Activated CD4-positive, alpha-beta T cell treated with anti-CD3 and anti-CD28 coated beads for 36 hours (primary cell): ENCODE data around the gene BACH2. TPM values are rescaled to one million over a fixed set of nuclear protein-coding genes. Genes with fewer than 3 reads are reported as not detected.
"Not testable (repeated sequence)": the region's sequence is repeated elsewhere in the genome, so short reads cannot be mapped to it uniquely, and the experiment has no call there.

Experiments
- ATAC-seq: fragments of 200-7000 bp; cut with Tn5 transposase; one replicate; pipeline ENCODE4 v1.10.0; 2021; ENCODE audit warnings: mild to moderate bottlenecking, moderate library complexity
- CTCF ChIA-PET: fragments of 350-600 bp; sonication (Branson Sonifier 250); formaldehyde crosslinking; loops from one replicate; lab custom pipeline; 2021; ENCODE audit warnings: antibody characterized with exemption; lab: Charles Lee
- POLR2A ChIA-PET: fragments of 350-600 bp; sonication (Branson Sonifier 250); formaldehyde crosslinking; loops from one replicate; lab custom pipeline; 2021; ENCODE audit warnings: antibody characterized with exemption, inconsistent platforms; lab: Charles Lee
- DNase-seq: peaks from one replicate; pipeline ENCODE4 v3.0.0-alpha.2; 2020
- H3K27ac Mint-ChIP-seq: one replicate; pipeline ENCODE4 v1.8.0; 2021; ENCODE audit warnings: mixed read lengths
- H3K27me3 Mint-ChIP-seq: one replicate; pipeline ENCODE4 v1.8.0; 2021; ENCODE audit warnings: mixed read lengths
- H3K36me3 Mint-ChIP-seq: one replicate; pipeline ENCODE4 v1.8.0; 2021; ENCODE audit warnings: low read depth, mixed read lengths
- H3K4me1 Mint-ChIP-seq: one replicate; pipeline ENCODE4 v1.8.0; 2021; ENCODE audit warnings: mixed read lengths
- H3K4me3 Mint-ChIP-seq: one replicate; pipeline ENCODE4 v1.8.0; 2021; ENCODE audit warnings: mild to moderate bottlenecking, moderate library complexity, mixed read lengths
- H3K9me3 Mint-ChIP-seq: one replicate; pipeline ENCODE4 v1.8.0; 2021; ENCODE audit warnings: low read depth, mixed read lengths
- intact Hi-C, 2 experiments: fragments of 100-400 bp; cut with DNase I in 1 of 2; cut with micrococcal nuclease in 1 of 2; formaldehyde crosslinking; loops; one replicate each; pipeline versions ENCODE4 v1.14.2 to v1.15.1; 2022 to 2024; cut with DNase I, micrococcal nuclease
- microRNA-seq: library from miRNA; unstranded; fragments of <30 nt; microRNA quantifications from one replicate; pipeline ENCODE4 v1.2.0, GENCODE V29; 2021; ENCODE audit warnings: borderline replicate concordance
- total RNA-seq, 2 experiments: library from RNA; stranded (reverse); gene quantifications; one replicate each; pipeline ENCODE4 v1.2.3, GENCODE V29; 2021

BACH2 gene
- total RNA-seq, 2 experiments from 2014 or later: 74.7 to 87.3 TPM

- H3K36me3 Mint-ChIP-seq, ATAC-seq, H3K27ac Mint-ChIP-seq, intact Hi-C loops, H3K4me3 Mint-ChIP-seq, DNase-seq, H3K9me3 Mint-ChIP-seq: not testable (repeated sequence)
- POLR2A ChIA-PET: interaction anchor here (0.9 kb wide), 1 partner anchor 19 kb away, joined by 3 read pairs; no protein-coding TSS in a partner anchor
- CTCF ChIA-PET: interaction anchor here (1.1 kb wide), 1 partner anchor 17 kb away, joined by 4 read pairs; no protein-coding TSS in a partner anchor
- H3K27me3 Mint-ChIP-seq: peaks cover 27% of the 10 kb centered on the region
- H3K4me1 Mint-ChIP-seq: peaks cover 12% of the 10 kb centered on the region
Measured at GRCh38 chr6:89892577-89892976, 404.1 kb downstream of the BACH2 start.

- POLR2A ChIA-PET, H3K9me3 Mint-ChIP-seq, intact Hi-C loops, H3K36me3 Mint-ChIP-seq, DNase-seq, H3K4me1 Mint-ChIP-seq, H3K4me3 Mint-ChIP-seq, CTCF ChIA-PET, H3K27ac Mint-ChIP-seq, ATAC-seq: not testable (repeated sequence)
- peaks cover 21% of the 10 kb centered on the region for H3K27me3 Mint-ChIP-seq
Measured at GRCh38 chr6:89890845-89891528, 405.7 kb downstream of the BACH2 start.

GRCh38 chr6:89888871-89889270 lies 407.8 kb downstream of the BACH2 start:
- no peak for DNase-seq
- ChIA-PET CTCF (interaction anchor here (0.7 kb wide), 1 partner anchor 525 kb away, joined by 3 read pairs; no protein-coding TSS in a partner anchor), POLR2A (no interaction called here)
- Mint-ChIP-seq H3K36me3 (no peaks in the 10 kb centered on the region), H3K4me3 (no peak overlapping the region), H3K27me3 (peaks cover 16% of the 10 kb centered on the region), H3K9me3 (no peaks in the 10 kb centered on the region), H3K27ac (no peak overlapping the region), H3K4me1 (peaks cover 10% of the 10 kb centered on the region)
- peak; percentile 74 for ATAC-seq
- intact Hi-C loops: no loop called here

GRCh38 chr6:89888138-89888514 lies 408.5 kb downstream of the BACH2 start:
- Mint-ChIP-seq H3K9me3 (no peaks in the 10 kb centered on the region), H3K4me1 (peaks cover 10% of the 10 kb centered on the region), H3K36me3 (no peaks in the 10 kb centered on the region), H3K27ac (no peak overlapping the region), H3K4me3 (no peak overlapping the region), H3K27me3 (peaks cover 12% of the 10 kb centered on the region)
- no peak for DNase-seq
- ChIA-PET POLR2A (no interaction called here), CTCF (no interaction called here)
- intact Hi-C loops: no loop called here
- no peak for ATAC-seq

- peaks cover 10% of the 10 kb centered on the region for H3K4me1 Mint-ChIP-seq
- H3K9me3 Mint-ChIP-seq: no peaks in the 10 kb centered on the region
- intact Hi-C loops: no loop called here
- peak; percentile 30 for DNase-seq
- H3K27me3 Mint-ChIP-seq: peaks cover 10% of the 10 kb centered on the region
- H3K4me3 Mint-ChIP-seq: no peak overlapping the region
- ChIA-PET CTCF (no interaction called here), POLR2A (no interaction called here)
- H3K36me3 Mint-ChIP-seq: no peaks in the 10 kb centered on the region
- no peak overlapping the region for H3K27ac Mint-ChIP-seq
- peak; percentile 57 for ATAC-seq
Measured at GRCh38 chr6:89887452-89888137, 409.0 kb downstream of the BACH2 start.

GRCh38 chr6:89886378-89887120 lies 410.1 kb downstream of the BACH2 start:
- ChIA-PET POLR2A (no interaction called here), CTCF (interaction anchor here (0.6 kb wide), 1 partner anchor 435 kb away, joined by 4 read pairs; no protein-coding TSS in a partner anchor)
- Mint-ChIP-seq H3K4me3 (no peak overlapping the region), H3K27me3 (peaks cover 8% of the 10 kb centered on the region), H3K27ac (no peak overlapping the region), H3K4me1 (peaks cover 8% of the 10 kb centered on the region), H3K36me3 (no peaks in the 10 kb centered on the region), H3K9me3 (no peaks in the 10 kb centered on the region)
- intact Hi-C loops: no loop called here
- no peak for DNase-seq
- no peak for ATAC-seq

Small RNAs within 50 kb of the gene (microRNA-seq; reads per million reads assigned to microRNA genes)
- not detected for gene MIR4464
